HG03095 (cell line): ENCODE measurements around the gene PLPPR2.
"Not testable (repeated sequence)": the region's sequence is repeated elsewhere in the genome, so short reads cannot be mapped to it uniquely, and the experiment has no call there.

Experiments
- ATAC-seq: cut with Tn5 transposase; IDR thresholded peaks from one replicate; pipeline ENCODE4 v1.9.1; 2021; ENCODE audit warnings: moderate library complexity; ENCODE audit not compliant: unreplicated experiment

The PLPPR2 gene

DNA sequence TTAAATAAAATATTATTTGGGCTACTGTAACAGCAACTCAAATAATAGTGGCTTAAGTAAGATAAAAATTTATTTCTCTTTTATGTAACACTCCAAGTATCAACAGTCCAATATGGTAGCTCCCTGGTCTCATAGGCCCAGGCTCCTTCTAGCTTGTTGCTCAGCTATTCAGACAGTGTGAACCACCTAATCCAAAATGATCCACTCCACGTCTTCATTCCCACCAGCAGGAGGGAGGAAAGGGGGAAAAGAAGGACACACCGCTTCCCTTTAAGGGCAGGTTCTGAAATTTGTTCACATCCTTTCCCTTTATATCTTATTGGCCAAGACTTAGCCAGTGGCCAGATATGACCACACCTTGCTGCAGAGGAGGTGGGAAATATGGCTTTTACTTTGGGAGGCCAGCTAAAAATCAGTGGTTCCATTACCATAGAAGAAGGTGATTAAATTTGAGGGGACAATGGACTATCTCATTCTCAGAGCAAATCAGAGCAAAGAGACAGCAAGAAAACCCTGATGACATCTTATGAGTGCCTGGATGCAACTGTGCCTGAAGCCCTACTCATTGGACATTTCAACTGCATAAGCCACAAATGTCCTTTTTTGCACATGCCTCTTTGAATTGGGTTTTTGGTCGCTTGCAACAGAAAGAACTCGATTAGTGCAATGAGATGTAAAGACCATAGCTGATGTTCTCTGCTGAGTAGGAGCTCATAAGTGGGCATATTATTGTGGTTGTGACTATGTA lies 35.9 kb downstream of the PLPPR2 start:
- ATAC-seq = no peak

GRCh38 chr19:11397089-11397610 lies 41.9 kb downstream of the PLPPR2 start:
- no peak for ATAC-seq

DNA sequence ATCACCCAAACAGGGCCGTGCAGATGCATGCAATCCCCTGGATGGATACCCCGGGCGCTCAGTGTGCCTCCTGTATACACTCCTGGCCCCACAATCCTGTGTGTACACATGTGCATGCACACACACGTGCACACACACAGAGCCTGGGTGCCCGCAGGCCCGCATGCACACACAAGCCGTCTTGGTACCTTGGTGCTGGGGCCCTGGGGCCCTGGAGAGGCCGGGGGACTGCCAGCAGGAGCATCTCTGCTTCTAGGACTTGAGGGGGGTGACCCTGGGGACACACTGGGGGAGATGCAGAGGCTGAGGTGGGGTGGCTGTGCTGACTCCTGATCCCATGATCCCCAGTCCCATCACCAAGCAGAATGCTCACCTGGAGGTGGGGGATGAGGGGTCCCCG lies 44.4 kb downstream of the PLPPR2 start:
- ATAC-seq = no peak

GRCh38 chr19:11400798-11401197 lies 45.6 kb downstream of the PLPPR2 start:
- no peak for ATAC-seq

DNA sequence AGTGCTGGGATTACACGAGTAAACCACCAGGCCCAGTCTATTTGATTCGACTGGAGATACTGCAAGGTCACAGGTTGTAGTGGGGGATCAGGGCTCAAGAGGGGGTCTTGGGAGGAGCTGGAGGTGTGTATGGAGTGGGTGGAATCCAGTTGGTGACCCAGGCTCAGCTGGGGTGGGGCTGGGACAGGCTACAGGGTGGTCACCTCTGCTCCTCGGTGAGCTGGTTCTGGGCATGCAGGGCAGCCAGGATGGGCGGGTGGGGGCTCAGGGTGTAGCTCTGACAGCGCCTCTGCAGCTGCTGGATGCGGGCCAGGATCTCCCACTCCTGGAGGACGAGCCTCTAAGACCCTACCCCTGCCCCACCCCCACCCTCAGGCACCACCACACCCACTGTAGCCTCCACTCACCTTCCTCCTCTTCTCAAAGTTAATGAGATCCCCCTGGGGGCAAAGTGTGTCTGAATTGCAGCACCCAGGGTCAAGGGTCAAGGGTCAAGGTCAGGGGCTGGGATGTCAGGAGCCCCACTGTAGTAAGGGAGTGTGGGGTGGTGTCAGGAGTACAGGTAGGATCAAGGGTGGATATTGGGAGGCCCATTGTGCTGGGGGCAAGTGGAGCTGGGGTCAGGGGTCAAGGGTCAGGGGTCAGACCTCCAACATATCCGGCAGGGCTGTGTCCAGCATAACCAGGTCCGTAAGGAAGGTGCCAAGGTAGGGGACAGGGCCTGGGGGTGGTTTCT lies 46.7 kb downstream of the PLPPR2 start:
- ATAC-seq = no peak

DNA sequence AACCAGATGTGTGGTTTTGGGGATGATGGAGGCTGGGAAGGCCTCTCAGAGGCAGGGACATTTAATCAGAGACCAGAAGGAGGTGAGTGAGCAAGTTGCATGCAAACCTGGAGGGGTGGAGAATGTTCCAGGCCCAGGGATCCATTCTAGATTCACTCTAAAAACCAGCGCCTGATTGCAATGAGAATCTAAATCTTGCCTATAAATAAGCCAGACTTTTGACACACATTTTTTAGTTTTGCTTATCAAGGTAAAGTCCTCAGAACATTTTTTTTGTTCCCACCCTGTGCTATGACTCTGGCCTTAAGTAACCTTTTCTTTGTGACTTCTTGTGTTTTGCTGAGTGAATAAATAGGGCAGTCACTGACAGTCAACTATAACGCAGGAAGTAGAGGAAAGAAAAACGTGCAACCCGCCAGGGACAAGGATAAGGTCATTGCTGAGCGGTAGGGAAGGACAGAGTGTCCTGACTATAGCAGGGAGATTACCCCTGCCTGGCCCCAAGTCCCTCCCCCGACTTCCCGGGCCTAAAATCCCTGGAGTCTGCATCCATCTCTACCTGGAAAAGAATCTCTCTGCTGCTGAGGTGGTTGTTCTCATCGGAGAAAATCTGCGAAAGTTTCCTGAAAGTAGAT lies 49.5 kb downstream of the PLPPR2 start:
- ATAC-seq = no peak

DNA sequence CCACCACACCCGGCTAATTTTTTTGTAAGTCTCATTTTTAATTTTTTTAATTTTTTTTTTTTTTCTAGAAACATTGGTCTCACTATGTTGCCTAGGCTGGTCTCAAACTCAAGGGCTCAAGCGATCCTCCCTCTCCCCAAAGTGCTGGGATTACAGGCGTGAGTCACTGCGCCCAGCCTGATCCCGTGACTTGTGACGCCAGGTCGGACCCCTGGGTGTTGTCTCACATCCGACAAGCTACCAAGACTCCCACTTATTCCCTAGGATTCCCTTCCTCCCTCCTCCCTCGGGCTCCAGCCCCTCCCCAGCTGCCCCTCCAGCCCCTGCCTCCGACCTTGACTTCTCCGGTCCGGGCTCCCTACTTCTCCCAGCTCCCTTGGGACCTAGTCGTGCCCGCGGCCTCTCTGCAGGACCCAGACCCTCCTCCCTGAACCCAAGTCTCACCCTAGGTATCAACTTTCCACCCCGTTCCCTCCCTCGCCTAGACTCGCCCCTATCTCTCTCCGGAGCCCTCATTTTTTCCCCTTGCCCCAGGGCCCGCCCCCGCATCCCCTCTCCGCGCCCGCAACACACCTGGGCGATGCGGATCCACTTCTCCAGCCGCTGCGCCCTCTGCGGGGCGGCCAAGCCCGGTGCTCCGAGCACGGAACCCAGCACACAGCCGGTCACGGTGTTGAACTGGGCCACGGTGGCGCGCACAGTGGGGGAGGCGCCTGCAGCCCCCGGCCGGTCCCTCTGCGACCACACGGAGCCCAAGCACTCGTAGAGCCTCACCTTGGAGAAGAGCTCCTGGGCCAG lies 50.8 kb downstream of the PLPPR2 start:
- no peak for ATAC-seq

DNA sequence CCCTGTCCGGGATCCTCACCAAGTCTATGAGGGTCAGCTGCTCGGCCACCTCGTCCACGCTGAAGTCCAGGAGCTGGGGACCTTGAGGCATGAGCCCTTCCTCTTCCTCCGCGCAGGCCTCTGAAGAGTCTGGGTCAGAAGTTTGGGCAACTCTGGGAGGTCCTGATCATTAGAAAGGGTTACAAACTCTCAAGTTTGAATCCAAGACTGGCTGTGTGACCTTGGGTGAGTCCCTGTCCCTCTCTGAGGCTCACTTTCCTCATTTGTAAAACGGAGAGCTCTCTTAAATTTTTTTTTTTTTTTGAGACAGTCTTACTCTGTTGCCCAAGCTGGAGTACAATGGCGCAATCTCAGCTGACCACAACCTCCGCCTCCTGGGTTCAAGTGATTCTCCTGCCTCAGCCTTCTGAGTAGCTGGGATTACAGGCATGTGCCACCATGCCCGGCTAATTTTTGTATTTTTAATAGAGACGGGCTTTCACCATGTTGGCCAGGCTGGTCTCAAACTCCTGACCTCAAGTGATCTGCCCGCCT lies 51.5 kb downstream of the PLPPR2 start:
- not testable (repeated sequence) for ATAC-seq

GRCh38 chr19:11408591-11408990 lies 53.4 kb downstream of the PLPPR2 start:
- no peak for ATAC-seq

GRCh38 chr19:11410682-11411081 lies 55.5 kb downstream of the PLPPR2 start:
- no peak for ATAC-seq

GRCh38 chr19:11414544-11414943 lies 59.3 kb downstream of the PLPPR2 start:
- no peak for ATAC-seq
